ENCODE data around the gene ABHD6. TPM values are rescaled to one million over a fixed set of nuclear protein-coding genes. Genes with fewer than 3 reads are reported as not detected.

The ABHD6 gene
- total RNA-seq, 1 donor = 2.3 TPM

- H3K4me1 ChIP-seq (ENCODE audit: insufficient read depth, low read length) = peaks cover 23% of the 10 kb centered on the region
Observed at GRCh38 chr3:58202917-58203360, 34.7 kb upstream of the ABHD6 start.

DNA sequence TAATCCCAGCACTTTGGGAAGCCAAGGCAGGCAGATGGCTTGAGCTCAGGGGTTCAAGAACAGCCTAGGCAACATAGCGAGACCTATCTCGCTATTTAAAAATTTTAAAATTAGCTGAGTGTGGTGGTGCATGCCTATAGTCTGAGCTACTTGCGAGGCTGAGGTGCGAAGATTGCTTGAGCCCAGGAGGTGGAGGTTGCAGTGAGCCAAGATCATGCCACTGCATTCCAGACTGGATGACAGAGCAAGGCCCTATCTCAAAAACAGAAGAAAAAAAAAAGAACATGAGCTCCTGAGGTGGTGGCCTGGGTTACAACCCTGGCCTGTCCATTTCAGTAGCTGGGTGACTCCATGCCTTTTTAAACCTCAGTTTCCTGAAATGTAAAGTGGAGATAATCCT, 34.1 kb upstream of the ABHD6 start:
- Histone ChIP-seq H3K4me3 (ENCODE audit: low read length) (no peak overlapping the region), H3K4me1 (ENCODE audit: insufficient read depth, low read length) (peaks cover 17% of the 10 kb centered on the region), H3K27me3 (ENCODE audit: insufficient read depth, low read length) (no peaks in the 10 kb centered on the region), H3K9me3 (ENCODE audit: low read depth, low read length) (no peaks in the 10 kb centered on the region)

More at GRCh38 chr3:58202917-58203360, 34.7 kb upstream of the ABHD6 start:
- Histone ChIP-seq H3K4me3 (ENCODE audit: low read length) (no peak overlapping the region), H3K9me3 (ENCODE audit: low read depth, low read length) (no peaks in the 10 kb centered on the region), H3K27me3 (ENCODE audit: insufficient read depth, low read length) (no peaks in the 10 kb centered on the region)

GRCh38 chr3:58204720-58205119, 32.9 kb upstream of the ABHD6 start:
- H3K4me1 ChIP-seq (ENCODE audit: insufficient read depth, low read length) = peaks cover 12% of the 10 kb centered on the region
- no peaks in the 10 kb centered on the region for H3K27me3 ChIP-seq (ENCODE audit: insufficient read depth, low read length)
- H3K4me3 ChIP-seq (ENCODE audit: low read length) = no peak overlapping the region
- H3K9me3 ChIP-seq (ENCODE audit: low read depth, low read length) = no peaks in the 10 kb centered on the region

DNA sequence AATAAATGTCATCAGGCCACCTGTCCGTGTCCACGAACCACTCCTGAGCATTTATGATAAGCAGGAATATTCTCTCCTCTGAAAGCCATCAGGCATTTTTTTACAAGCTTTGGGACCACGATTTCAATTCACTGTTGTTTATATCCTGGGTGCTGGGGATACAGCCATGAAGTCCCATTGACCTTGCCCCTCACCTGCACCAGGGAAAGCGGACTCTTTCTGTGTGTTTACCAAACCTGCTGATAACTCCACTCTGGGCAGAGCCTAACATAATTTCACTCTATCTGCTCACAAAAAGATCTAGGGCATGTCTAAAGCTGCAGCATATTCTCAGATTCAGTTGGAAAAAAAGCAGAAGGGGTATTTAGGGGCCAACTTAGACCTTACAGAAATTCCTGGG, 31.6 kb upstream of the ABHD6 start:
- Histone ChIP-seq H3K27me3 (ENCODE audit: insufficient read depth, low read length) (no peaks in the 10 kb centered on the region), H3K4me1 (ENCODE audit: insufficient read depth, low read length) (peaks cover 2% of the 10 kb centered on the region), H3K9me3 (ENCODE audit: low read depth, low read length) (no peaks in the 10 kb centered on the region), H3K4me3 (ENCODE audit: low read length) (no peak overlapping the region)

DNA sequence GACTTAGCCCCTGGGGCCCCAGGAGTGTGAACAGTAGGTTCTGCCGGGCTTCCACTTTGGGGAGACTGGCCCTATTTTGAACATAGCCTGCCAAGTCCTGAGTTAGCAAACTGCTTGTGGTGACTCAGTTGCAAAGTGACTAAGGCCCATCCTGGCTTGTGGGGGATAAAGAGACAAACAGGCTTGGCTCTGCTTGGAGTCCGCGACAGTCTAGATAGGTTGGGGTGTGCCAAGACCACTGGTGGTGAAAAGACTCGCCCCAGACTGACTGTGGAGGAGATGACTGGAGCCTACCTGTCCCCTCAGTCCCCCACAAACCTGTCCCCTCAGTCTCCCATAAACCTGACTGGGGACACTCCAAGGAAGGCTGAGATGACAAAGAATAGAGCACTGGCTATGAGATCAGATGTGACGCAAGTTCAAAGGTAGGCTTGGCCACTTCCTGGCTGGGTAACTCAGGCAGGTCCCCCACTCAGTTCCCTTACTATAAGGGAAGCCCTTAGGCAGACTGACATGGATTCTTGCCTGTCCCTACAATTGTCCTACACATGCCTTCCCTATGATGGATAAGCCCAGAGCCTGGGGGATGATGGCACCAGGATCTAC, 31.1 kb upstream of the ABHD6 start:
- Histone ChIP-seq H3K27me3 (ENCODE audit: insufficient read depth, low read length) (no peaks in the 10 kb centered on the region), H3K4me3 (ENCODE audit: low read length) (no peak overlapping the region), H3K9me3 (ENCODE audit: low read depth, low read length) (no peaks in the 10 kb centered on the region), H3K4me1 (ENCODE audit: insufficient read depth, low read length) (no peaks in the 10 kb centered on the region)

- Histone ChIP-seq H3K4me3 (ENCODE audit: low read length) (no peak overlapping the region), H3K27me3 (ENCODE audit: insufficient read depth, low read length) (no peaks in the 10 kb centered on the region), H3K4me1 (ENCODE audit: insufficient read depth, low read length) (no peaks in the 10 kb centered on the region), H3K9me3 (ENCODE audit: low read depth, low read length) (no peaks in the 10 kb centered on the region)
Observed at GRCh38 chr3:58207954-58208353, 29.6 kb upstream of the ABHD6 start.

- peaks cover 12% of the 10 kb centered on the region for H3K4me1 ChIP-seq (ENCODE audit: insufficient read depth, low read length)
- no peak overlapping the region for H3K4me3 ChIP-seq (ENCODE audit: low read length)
- H3K9me3 ChIP-seq (ENCODE audit: low read depth, low read length) = no peaks in the 10 kb centered on the region
- H3K27me3 ChIP-seq (ENCODE audit: insufficient read depth, low read length) = no peaks in the 10 kb centered on the region
Observed at GRCh38 chr3:58209933-58210332, 27.7 kb upstream of the ABHD6 start.

DNA sequence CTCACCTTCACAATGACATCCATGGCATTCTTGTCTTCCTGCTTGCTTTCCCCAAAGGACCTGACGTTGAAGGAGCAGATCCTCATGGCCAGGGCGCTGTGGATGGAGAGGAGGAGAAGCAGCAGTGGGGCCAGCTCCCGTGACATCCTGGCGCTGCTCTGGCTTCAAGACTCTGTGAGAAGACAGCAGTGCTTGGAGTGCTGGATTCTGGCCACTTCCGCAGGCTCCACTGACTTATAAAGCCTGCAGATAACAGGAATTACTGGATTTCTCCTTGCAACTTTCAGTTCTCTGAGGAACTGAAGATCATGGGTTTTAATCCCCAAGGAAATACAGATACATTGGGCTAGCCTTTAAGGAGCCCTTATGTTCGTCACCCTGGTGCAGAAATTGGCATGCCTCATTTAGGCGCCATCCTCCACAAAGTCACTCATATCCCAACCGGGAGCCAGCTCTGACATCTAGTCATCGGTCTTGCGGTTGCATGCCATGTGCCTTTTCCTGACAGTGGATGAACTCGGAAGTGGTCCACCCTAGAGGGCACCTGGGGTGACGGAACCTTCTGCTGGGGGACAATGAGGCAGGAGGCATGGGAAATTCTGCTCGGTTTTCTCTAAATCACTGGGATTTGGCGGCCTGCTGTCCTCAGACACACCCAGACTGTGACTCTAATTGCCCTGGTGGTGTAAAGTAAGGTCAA, 26.7 kb upstream of the ABHD6 start, which contains the start of gene DNASE1L3:
TSS of gene DNASE1L3 (minus strand) at position 212 of the 700 bp plus-strand sequence. CDS start at position 146, 66 bp downstream.
- no peaks in the 10 kb centered on the region for H3K9me3 ChIP-seq (ENCODE audit: low read depth, low read length)
- H3K4me3 ChIP-seq (ENCODE audit: low read length) = no peak within 1 kb of the TSS
- H3K27me3 ChIP-seq (ENCODE audit: insufficient read depth, low read length) = no peaks in the 10 kb centered on the region

DNA sequence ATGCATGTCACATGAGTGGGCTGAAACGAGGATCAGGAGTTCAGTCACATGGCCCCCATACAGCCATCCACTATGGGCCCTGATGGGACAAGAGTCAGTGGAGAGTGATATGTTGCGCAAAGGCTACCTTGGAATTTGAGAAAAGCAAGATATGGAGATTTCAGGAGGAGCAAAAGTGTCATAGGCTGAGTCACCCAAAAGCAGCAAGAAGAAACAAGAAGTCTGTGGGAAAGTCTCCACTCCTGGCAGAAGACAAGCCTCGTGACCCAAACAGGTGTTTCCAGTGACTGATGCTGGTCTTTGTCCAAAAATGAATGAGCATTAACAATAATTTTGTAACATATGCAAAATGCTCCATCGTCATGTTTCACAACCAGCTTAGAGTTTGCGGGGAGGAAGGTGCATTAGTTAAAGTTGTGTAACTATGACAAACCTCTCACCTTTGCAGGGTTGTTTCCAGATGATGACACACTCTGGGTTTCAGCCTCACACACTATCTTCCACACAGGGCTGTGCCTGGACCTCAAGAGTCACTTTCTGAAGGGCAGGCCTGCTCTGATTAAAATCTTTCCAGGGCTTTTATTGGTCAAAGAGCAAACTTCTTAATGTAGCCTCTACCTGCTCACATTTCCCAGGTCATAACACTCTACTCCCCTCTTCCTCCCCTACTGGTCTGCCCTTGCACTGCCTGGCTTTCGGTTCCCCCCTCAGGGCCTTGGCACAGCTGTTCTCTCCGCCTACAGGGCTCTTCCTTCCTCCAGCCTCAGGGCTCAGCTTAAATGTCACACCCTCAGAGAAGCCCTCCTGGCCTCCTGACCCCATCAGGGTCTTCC, 22.9 kb upstream of the ABHD6 start:
- no peak overlapping the region for H3K4me3 ChIP-seq (ENCODE audit: low read length)
- H3K9me3 ChIP-seq (ENCODE audit: low read depth, low read length) = no peaks in the 10 kb centered on the region
- H3K27me3 ChIP-seq (ENCODE audit: insufficient read depth, low read length) = no peaks in the 10 kb centered on the region
- peaks cover 42% of the 10 kb centered on the region for H3K4me1 ChIP-seq (ENCODE audit: insufficient read depth, low read length)

More for the DNA sequence above, 26.7 kb upstream of the ABHD6 start, which contains the start of gene DNASE1L3:
- H3K4me1 ChIP-seq (ENCODE audit: insufficient read depth, low read length) = peaks cover 22% of the 10 kb centered on the region

DNA sequence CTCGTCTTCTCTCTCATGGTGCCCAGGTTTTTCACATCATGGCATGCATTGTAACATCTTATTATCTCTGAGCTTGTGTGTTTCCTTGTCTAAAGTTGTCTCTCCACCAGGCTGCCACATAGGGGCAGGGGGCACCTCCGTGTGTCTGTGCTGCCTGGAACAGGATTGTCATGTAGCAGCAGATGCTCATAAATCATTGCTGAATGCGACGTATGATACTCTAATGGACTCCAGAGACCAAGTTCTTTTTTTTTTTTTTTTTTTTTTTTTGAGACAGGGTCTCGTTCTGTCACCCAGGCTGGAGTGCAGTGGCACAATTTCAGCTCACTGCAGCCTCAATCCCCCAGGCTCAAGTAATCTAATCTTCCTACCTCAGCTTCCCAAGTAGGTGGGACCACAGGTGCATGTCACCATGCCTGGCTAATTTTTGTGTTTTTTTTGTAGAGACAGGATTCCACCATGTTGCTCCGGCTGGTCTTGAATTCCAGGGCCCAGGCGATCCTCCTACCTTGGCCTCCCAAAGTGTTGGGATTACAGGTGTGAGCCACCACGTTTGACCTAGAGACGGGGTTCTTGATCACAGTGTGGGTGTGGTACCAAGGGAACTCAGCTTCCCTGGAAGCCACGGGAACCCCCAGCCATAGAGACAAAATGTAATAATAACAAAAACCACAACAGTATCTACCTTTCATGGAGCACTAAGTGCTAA, 22.1 kb upstream of the ABHD6 start:
- Histone ChIP-seq H3K4me3 (ENCODE audit: low read length) (no peak overlapping the region), H3K27me3 (ENCODE audit: insufficient read depth, low read length) (no peaks in the 10 kb centered on the region), H3K9me3 (ENCODE audit: low read depth, low read length) (no peaks in the 10 kb centered on the region), H3K4me1 (ENCODE audit: insufficient read depth, low read length) (peaks cover 42% of the 10 kb centered on the region)

DNA sequence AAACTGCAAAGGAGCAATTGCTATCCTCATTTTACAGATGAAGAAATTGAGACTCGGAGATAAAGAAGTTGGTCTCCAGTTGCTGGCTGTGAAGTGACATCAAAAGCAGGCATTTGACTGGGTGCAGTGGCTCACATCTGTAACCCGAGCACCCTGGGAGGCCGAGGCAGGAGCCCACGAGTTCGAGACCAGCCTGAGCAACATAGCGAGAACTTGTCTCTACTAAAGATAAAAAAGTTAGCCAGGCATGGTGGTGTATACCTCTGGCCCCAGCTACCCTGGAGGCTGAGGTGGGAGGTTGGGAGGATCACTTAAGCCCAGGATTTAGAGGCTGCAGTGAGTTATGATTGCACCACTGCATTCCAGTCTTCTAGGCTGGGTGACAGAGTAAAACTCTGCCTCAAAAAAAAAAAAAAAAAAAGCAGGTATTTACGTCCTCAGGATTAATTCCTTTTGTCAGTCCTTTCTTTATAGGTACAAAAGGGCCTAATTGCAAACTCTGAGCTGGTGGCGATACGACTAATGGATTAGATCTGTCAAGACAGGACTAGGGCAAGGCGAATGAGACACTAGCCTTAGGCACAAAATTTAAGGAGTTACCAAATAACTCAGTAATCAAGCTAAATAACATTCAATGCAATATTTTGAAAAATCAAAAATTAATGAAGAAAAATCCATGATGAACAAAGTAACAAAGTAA, 20.9 kb upstream of the ABHD6 start:
- Histone ChIP-seq H3K27me3 (ENCODE audit: insufficient read depth, low read length) (no peaks in the 10 kb centered on the region), H3K9me3 (ENCODE audit: low read depth, low read length) (no peaks in the 10 kb centered on the region), H3K4me1 (ENCODE audit: insufficient read depth, low read length) (peaks cover 42% of the 10 kb centered on the region), H3K4me3 (ENCODE audit: low read length) (no peak overlapping the region)

- H3K27me3 ChIP-seq (ENCODE audit: insufficient read depth, low read length) = no peaks in the 10 kb centered on the region
- H3K4me1 ChIP-seq (ENCODE audit: insufficient read depth, low read length) = peaks cover 42% of the 10 kb centered on the region
- no peak overlapping the region for H3K4me3 ChIP-seq (ENCODE audit: low read length)
- H3K9me3 ChIP-seq (ENCODE audit: low read depth, low read length) = no peaks in the 10 kb centered on the region
Observed at GRCh38 chr3:58217209-58217811, 20.3 kb upstream of the ABHD6 start.

DNA sequence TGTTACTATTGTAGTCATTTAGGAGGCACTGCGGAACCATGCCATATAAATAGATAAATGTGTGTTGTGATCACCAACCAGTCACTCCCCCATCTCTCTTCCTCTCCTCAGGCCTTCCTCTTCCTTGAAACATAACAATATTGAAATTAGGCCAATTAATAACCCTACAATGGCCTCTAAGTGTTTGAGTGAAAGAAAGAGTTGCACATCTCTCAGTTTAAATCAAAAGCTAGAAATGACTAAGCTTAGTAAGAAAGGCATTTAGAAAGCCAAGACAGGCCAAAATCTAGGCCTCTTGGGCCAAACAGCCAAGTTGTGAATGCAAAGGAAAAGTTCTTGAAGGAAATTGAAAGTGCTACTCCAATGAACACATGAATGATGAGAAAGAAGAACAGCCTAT, 18.7 kb upstream of the ABHD6 start:
- H3K9me3 ChIP-seq (ENCODE audit: low read depth, low read length) = no peaks in the 10 kb centered on the region
- H3K4me3 ChIP-seq (ENCODE audit: low read length) = no peak overlapping the region
- no peaks in the 10 kb centered on the region for H3K27me3 ChIP-seq (ENCODE audit: insufficient read depth, low read length)
- peaks cover 41% of the 10 kb centered on the region for H3K4me1 ChIP-seq (ENCODE audit: insufficient read depth, low read length)

GRCh38 chr3:58222161-58222724, 15.3 kb upstream of the ABHD6 start:
- H3K27me3 ChIP-seq (ENCODE audit: insufficient read depth, low read length) = no peaks in the 10 kb centered on the region
- H3K4me3 ChIP-seq (ENCODE audit: low read length) = no peak overlapping the region
- peaks cover 8% of the 10 kb centered on the region for H3K4me1 ChIP-seq (ENCODE audit: insufficient read depth, low read length)
- H3K9me3 ChIP-seq (ENCODE audit: low read depth, low read length) = no peaks in the 10 kb centered on the region
